ENCODE data around the gene PIGH. TPM values are rescaled to one million over a fixed set of nuclear protein-coding genes. Genes with fewer than 3 reads are reported as not detected.
"Not testable (repeated sequence)": the region's sequence is repeated elsewhere in the genome, so short reads cannot be mapped to it uniquely, and the experiment has no call there.

PIGH gene
- total RNA-seq, 2 donors from 2014 or later, result 15.4 to 17.3 TPM

- peak; percentile 98 for DNase-seq (ENCODE audit: low spot score)
- intact Hi-C loops (cut with DNase I), result loop anchor here in 1 of 2 donors (5.0 kb wide), 1 partner anchor 48 kb away; no protein-coding TSS in a partner anchor
Observed at GRCh38 chr14:67619446-67620216, 19.6 kb upstream of the PIGH start, which contains the start of gene ARG2. ARG2 (plus strand) TSS chr14:67619920; CDS start chr14:67619978, 58 bp downstream.

GRCh38 chr14:67618617-67619063 is 18.6 kb upstream of the PIGH start:
- DNase-seq (ENCODE audit: low spot score), result no peak
- intact Hi-C loops (cut with DNase I), result no loop called here

DNA sequence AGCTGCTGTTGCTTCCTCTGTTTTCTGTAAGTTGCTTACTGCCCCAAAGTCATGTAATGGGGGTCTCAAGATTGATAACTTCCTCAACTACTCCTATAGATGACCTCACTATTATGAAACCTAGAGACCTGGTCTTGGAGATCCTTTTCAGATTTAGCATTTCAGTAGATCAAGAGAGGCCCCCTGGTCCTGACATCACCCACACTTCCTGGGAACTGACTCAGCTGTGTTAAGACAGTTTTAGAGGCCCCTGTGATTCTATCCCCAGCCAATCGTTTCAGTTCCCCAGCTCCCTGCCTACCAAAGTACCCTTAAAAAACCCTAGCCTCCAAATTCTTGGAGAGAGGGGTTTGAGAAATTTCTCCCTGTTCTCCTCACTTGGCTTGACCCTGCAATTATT is 10.4 kb upstream of the PIGH start:
- intact Hi-C loops (cut with DNase I), result no loop called here
- DNase-seq (ENCODE audit: low spot score), result no peak

DNA sequence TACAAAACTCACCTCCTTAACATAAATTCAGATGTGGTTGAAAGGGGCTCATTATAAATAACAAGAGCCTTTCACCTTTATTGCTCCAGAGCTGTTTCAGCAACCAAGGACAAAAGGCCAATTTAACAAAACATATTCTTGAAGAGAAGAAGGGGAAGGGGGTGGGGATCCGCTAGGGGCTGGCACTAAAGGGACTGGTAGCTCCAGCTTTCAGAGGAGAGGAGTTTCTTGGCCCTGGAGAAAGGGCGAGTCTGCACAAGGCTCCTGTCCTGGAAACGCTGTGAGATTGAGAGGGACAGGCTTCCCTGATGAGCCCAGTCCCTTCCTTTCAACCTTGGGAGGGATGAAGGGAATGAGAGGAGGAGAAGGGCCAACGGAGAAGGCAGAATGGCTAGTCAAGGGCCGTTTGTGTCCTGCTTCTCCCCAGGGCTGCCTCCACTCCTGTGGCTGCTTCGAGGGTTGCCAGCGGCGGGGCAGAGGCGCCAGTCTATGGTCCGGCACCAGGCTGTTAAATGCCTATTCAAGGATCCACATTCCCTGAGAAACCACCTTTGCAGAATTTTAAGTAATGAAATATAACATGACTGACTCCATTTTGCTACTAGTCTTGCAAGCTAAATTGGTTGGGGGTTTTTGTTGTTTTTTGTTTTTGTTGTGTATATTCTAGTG is 9.7 kb upstream of the PIGH start:
- no peak for DNase-seq (ENCODE audit: low spot score)
- intact Hi-C loops (cut with DNase I), result no loop called here

GRCh38 chr14:67607646-67608045 is 7.6 kb upstream of the PIGH start:
- no peak for DNase-seq (ENCODE audit: low spot score)
- intact Hi-C loops (cut with DNase I), result no loop called here

DNA sequence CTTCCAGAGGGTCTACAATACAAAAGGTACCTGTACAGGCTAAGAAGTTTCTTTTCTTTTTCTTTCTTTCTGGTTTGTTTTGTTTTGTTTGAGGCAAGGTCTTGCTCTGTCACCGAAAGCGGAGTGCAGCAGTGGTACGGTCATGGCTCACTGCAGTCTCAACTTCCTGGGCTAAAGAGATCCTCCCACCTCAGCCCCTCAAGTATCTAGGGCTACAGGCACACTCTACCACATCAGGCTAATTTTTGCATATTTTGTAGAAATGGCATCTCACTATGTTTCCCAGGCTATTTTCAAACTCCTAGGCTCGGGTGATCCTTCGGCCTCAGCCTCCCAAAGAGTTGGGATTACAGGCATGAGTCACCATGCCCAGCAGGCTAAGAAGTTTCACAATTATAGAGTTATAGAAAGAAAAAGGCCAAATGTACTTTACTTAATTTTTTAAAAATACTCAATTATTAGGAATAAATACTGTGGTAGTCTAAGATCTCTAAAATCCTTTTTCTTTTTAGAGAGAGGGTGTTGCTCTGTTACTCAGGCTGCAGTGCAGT is 3.0 kb upstream of the PIGH start:
- no peak for DNase-seq (ENCODE audit: low spot score)
- intact Hi-C loops (cut with DNase I), result no loop called here

- no peak for DNase-seq (ENCODE audit: low spot score)
- intact Hi-C loops (cut with DNase I), result no loop called here
Observed at GRCh38 chr14:67602076-67602475, 2.0 kb upstream of the PIGH start.

DNA sequence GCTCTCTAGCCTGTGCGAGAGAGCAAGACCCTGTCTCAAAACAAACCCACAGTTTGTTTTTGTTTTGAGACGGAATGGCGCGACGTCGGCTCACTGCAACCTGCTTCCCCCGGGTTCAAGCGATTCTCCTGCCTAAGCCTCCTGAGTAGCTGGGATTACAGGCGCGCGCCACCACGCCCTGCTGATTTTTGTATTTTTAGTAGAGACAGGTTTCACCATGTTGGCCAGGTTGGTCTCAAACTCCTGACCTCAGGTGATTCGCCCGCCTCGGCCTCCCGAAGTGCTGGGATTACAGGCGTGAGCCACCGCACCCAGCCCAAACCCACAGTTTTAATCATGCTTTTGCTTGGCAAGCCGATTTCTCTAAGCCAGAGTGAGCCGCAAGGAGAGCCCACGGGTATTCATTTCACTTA is 500 bp upstream of the PIGH start:
- intact Hi-C loops (cut with DNase I); DNase-seq (ENCODE audit: low spot score): not testable (repeated sequence)

DNA sequence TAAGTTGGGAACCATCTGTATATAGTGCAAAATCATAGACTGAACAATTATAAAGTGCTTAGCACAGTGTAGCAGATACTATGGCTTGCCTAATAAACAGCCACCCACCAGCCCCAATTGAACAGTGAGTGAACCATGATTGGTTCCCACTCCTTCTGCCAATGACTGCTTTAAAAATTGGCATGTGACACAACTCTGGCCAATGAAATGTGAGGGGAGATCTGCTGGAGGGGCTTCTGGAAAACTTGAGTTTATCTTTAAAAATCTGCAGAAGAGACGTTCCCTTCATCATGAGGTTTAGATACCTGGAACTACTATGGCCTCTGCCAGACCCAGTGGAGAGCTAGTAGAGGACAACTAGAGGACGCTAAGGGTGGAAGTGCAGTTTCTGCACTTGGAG is 4.7 kb downstream of the PIGH start:
- intact Hi-C loops (cut with DNase I), result no loop called here

DNA sequence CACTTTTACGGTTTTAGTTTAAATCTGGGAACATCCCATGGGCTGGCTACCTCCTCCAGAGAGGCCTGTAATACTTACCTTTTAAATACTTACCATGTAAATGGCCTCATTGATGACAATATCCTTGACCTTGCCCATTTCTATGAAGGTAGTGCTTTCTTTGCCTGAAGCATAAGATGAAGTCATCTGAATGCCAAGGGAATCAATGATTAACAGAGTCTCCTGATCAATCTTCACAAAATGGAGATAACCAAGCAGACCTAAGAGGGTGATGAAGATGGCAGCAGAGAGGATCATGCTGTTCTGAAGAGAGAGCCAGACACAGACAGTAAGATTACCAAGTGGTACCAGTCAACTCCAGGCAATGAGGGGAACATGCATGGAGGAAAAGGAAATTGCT is 6.4 kb downstream of the PIGH start:
- DNase-seq (ENCODE audit: low spot score); intact Hi-C loops (cut with DNase I): not testable (repeated sequence)

More for the DNA sequence above, 4.7 kb downstream of the PIGH start:
- no peak for DNase-seq (ENCODE audit: low spot score)

DNA sequence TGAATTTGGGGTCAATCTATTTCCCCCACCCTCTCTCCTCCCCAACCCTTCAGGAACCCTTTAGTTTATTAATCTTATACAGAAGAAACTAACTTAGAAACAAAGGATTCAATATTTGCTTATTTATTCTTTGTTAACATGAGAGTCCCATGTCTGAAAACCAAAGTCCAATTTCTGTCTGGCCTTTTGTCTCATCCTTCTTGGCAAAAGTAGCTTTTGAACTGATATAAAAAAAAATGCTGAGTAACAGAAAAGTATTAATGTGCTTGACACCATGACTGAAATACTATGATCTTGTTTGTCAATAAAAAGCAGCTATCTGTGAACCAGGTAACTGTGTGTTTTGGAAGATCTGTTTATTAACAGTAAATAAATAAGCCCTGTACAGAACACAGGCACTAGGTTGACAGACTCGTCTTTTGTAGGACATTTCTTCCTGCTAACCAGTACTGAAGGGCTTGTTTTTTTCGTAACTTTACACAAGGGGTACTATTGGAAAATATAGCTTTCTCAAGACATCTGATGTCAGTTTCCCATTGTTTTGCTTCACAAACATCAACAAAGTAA is 10.8 kb downstream of the PIGH start:
- intact Hi-C loops (cut with DNase I), result loop anchor here in 1 of 2 donors (10.0 kb wide), 1 partner anchor 116 kb away; the partner anchor contains the start of gene RDH12
- DNase-seq (ENCODE audit: low spot score), result no peak

DNA sequence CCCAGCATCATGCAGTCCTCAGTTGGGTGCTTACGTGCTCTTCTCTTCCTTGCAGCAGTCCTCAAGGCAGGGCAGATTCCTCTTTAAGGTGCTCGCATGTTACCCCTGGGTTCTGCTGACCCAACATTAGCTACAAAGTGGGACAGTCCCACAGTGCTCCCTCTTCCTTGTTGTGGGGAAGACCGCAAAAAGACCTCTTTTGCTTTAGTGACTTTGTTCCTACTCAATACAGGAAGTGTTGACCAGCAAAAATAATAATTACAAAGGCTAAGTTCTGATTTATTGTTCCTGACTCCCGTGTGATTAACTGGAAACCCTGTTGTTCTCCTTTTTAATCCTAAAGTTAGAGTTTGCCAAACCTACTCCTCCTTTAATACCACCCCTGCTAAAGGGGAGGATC is 13.7 kb downstream of the PIGH start:
- intact Hi-C loops (cut with DNase I), result loop anchor here in 1 of 2 donors (10.0 kb wide), 1 partner anchor 118 kb away; the partner anchor contains the start of gene RDH12
- DNase-seq (ENCODE audit: low spot score), result no peak

- intact Hi-C loops (cut with DNase I), result loop anchor here in 1 of 2 donors (10.0 kb wide), 1 partner anchor 120 kb away; the partner anchor contains the start of gene RDH12
- no peak for DNase-seq (ENCODE audit: low spot score)
Observed at GRCh38 chr14:67584978-67585377, 15.1 kb downstream of the PIGH start.

GRCh38 chr14:67583711-67584644 is 16.1 kb downstream of the PIGH start:
- no peak for DNase-seq (ENCODE audit: low spot score)

GRCh38 chr14:67582061-67582460 is 18.0 kb downstream of the PIGH start:
- intact Hi-C loops (cut with DNase I), result loop anchor here in 1 of 2 donors (10.0 kb wide), 1 partner anchor 123 kb away; the partner anchor contains the start of gene RDH12

More at GRCh38 chr14:67583711-67584644, 16.1 kb downstream of the PIGH start:
- intact Hi-C loops (cut with DNase I), result loop anchor here in 1 of 2 donors (10.0 kb wide), 1 partner anchor 121 kb away; the partner anchor contains the start of gene RDH12

DNA sequence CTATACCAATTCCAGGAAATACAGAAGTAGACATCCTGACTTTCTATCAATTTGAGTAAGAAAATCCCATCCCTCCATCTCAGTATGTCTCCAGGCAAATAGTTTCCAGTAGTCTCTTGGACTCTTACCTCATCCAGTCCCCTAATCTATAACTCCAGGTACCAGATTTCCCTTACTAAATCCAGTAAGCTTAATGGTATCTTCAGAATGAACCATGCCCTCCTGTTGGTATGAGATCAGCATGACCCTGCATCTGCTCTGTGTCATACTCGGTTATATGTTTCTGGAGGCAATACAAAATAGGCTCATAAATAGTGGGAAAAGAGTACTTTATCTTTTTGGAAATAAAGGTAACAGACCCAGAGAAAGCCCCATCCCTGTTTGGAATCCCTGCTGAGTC is 18.4 kb downstream of the PIGH start:
- intact Hi-C loops (cut with DNase I), result loop anchor here in 1 of 2 donors (10.0 kb wide), 1 partner anchor 123 kb away; the partner anchor contains the start of gene RDH12
- DNase-seq (ENCODE audit: low spot score), result no peak

More at GRCh38 chr14:67582061-67582460, 18.0 kb downstream of the PIGH start:
- no peak for DNase-seq (ENCODE audit: low spot score)

DNA sequence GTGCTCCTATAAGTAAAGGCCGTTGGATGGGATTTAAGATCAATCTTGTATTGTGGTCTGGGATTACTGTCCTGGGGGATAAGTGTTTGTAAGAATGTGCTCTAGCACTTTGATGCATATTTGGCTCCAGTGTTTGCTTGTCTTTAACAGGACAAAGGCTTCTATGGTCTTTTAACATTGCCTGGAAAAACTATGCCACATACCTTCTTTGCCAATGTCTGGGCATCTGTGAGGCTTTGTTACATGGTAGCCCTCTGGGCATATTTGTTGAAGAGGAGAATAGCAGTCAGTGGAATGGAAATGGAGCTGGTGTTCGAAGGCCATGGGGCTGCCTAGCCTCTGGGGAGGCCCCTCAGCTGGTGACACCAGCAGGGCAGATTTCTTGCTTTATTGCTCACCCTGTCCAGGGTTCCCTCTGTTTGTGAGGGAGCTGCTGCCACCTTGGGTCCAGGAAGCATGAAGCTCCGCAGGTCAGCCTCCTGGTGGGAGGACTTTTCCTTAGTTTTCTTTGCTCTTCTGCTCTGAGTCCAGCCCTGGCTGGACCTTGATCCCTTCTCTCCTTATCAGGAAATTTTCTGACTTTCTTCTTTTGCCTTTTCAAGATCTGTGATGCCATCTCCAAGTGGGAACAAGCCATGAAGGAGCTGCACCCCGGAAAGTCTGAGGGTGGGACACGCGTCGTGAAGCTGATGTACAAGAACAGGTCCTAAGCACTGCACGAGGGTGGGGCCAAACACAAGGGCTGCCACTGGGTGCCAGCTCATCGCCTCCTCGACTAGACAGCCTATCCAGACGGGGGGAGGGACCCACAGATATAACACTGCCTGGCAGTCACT is 19.5 kb downstream of the PIGH start:
- intact Hi-C loops (cut with DNase I), result loop anchor here in 1 of 2 donors (10.0 kb wide), 1 partner anchor 124 kb away; the partner anchor contains the start of gene RDH12
- no peak for DNase-seq (ENCODE audit: low spot score)

Measured in posterior vena cava (tissue), 2 donors.